Measurements from ENCODE around the gene TOP2A.
"Not testable (repeated sequence)": the region's sequence is repeated elsewhere in the genome, so short reads cannot be mapped to it uniquely, and the experiment has no call there.

The TOP2A gene

DNA sequence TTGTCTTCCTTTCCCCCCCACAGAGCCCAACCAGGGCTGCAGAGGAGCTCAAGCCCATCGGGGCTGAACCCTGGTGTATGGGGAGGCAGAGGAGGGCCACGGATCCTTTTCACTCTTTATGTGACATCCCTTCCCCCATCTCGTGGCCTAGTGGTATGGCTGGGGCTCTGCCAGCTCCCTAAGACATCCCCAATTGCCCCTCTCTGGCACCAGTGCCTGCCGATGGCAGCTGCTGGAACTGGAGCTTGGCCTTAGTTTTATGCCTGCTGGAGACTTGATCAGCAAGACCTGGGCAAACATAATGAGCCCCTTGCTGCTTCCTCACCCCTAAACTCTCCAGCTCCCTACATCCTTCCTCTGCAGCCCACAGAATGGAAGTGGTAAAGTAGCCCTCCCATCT, 8.0 kb upstream of the TOP2A start:
- DNase-seq, result no peak

DNA sequence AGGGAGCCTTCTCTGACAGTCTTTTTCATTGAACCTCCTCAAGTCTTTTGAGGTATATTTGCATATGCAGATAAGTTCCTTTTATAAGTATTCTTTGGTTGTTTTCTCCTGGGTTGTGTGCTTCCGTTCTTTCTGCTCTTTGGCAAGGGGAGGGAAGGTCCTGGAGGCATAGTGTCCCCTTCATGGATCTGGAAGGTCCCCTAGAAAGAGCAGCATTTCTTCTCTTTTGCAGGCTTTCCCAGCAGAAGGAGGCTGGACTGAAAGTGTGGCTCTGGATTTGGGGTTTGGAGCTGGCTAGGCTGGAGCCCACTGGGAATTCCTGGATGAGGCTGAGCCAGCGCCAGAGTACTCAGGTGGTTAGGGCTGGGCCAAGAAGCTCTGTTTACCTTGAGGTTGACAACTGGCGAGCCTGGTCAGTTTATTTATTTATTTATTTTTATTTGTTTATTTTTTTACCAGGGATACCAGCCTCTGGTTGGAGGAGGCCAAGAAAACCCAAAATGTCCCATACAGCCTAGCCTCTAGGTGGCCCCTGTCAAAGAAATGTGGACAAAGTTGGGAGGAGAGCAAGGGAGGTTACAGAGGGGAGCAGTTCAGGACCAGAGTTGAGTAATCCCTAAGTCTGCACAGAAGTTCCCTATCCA, 5.4 kb upstream of the TOP2A start:
- DNase-seq, result no peak

DNA sequence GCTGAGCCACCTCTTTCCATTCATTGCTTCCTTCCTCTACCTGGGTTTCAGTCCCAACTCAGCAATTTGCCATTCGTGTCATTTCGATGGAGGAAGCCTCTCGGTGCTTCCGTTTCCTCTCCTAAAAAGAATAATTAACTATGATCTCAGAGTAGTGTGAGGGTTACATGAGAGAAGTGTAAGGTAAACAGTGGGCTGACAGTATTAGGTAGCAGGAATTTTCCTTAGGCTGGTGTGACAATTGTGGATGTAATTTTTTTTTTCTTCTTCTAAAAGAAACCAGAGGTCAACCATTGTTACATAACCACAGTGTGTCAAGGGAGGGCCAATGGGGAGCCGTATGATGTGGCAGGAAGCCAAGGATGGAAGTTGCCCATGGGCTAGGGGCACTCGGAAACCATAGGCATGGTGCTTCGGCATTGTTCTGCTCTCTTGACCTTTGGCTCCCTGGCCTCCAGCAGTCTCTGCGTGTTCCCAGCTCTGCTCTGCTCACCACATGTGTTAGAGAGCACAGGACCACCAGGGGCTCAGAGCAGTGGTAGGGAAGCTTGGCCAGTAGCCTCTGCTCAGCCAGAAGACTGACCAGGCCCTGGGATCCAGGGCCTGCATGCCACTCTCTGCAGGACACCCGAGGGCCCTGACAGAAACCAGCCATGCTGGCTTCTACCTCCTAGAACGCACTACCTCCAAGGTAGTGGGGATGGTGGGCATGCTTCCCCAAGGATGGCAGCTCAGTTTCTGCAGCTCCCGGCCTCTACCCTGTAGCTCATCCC, 2.0 kb upstream of the TOP2A start:
- DNase-seq, result no peak

DNA sequence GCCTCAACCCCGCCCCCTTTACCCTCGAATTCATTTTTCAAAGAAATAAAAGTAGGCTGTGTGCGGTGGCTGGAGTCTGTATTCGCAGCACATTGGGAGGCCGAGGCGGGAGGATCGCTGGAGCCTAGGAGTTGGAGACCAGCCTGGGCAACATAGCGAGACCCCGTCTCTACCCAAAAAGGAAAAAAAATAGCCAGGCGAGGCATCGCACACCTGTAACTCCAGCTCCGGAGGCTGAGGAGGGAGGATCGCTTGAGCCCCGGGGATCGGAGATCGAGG, 671 bp upstream of the TOP2A start:
- no peak for DNase-seq

DNA sequence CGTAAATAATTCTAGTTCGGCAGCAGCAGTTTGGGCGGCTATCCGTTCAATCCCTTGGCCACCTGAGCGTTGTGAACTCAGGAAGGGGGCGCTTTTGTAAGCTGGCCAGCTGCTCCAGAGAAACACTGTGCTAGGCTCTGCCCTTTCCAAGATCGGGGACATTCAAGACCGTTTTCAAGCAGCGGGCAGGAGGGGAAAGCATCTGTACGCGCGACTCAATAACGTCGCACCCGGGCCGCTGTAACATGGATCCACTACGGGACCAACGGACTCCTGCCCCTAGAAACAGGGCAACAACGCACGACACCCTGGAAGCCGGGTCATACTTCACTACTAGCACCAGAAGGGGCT, 463 bp downstream of the TOP2A start:
- DNase-seq, result no peak

DNA sequence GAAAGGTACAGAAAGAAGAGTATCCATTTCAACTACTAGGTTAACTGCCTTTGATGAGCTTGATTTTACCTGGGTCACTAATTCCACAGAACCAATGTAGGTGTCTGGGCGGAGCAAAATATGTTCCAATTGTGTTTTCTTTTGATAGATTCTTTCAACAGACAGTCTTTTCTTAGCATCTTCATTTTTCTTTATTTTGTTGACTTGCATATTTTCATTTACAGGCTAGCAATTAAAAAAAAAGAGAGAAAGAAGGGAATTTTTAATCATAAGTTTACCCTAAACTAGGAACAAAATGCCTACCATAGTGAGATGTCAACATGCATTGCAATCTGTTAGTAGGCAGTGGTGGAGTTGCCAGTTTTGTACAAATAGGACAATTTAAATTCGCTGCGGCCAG, 1.0 kb downstream of the TOP2A start:
- no peak for DNase-seq

DNA sequence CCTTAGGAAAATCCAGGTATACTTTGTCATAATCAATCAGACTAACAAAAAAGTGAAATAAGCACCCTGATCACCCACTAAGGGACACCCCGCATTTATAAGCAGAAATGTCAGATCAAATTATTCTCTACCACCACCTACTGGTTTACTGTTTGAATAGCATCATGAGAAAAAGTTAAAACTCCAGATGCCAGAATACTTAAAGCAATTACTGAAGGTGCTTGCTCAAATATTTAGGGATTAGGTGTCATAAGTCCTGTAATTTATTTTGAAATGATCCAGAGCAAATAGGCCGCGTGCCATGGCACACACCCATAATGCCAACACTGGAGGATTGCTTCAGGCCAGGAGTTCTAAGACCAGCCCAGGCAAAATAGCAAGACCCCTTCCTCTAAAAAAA, 2.3 kb downstream of the TOP2A start:
- no peak for DNase-seq

DNA sequence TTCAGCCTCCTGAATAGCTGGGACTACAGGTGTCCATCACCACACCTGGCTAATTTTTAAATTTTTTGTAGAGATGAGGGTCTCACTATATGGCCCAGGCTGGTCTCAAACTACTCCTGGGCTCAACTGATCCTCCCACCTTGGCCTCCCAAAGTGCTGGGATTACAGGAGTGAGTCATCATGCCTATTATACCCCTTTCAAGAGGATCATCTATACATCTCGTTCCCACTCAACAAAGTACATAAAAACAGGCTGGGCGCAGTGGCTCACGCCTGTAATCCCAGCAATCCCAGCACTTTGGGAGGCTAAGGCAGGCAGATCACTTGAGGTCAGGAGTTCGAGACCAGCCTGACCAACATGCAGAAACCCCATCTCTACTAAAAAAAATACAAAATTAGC, 3.4 kb downstream of the TOP2A start:
- not testable (repeated sequence) for DNase-seq

DNA sequence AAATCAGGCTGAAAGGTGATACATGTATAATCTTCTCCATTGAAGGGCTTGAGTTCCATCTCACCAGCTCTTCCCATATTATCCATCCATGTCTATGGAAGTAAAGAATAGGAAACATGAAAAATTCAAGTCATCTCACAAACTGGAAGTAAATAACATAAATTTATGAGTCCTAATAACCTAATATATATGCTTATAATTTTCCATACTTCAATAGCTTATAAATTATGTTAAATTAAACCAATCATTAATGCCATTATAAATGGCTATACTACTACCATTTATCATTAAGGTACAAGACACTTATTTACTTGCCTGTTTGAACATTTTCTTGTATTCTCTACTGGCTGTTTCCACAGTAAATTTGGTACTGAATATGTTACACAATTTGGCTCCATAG, 4.8 kb downstream of the TOP2A start:
- DNase-seq, result no peak

DNA sequence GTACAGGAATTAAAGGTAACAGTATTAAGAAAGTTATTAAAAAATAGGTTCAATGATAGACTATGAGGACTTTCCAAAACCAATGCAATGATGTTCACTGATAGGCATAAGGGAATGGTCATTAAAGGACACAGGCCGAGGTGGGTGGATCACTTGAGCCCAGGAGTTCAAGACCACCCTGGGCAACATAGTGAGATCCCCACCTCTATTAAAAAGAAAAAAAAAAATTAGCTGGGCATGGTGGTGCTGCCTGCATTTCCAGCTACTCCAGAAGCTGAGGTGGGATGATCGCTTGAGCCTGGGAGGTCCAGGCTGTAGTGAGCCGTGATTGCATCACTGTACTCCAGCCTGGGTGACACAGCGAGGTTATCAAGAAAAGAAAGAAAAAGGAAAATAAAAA, 5.9 kb downstream of the TOP2A start:
- no peak for DNase-seq

DNA sequence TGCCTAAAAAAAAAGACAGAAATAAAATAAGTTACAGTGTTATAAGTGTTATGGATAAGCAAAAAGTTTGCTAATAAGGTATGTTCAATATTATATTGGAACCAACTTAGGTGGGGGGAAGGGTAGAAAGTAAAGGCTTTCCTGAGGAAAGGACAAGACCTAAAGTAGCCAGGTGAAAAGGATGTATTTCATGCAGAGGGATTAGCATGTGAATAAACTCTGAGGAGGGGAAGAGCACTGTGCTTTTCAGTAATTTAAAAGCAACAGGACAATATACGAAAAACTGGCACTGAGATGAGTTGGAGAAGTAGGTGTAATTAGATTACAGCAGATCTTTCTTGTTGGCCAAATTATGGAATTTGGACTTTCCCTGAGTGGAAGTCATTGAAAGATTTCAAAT, 7.6 kb downstream of the TOP2A start:
- DNase-seq, result no peak

DNA sequence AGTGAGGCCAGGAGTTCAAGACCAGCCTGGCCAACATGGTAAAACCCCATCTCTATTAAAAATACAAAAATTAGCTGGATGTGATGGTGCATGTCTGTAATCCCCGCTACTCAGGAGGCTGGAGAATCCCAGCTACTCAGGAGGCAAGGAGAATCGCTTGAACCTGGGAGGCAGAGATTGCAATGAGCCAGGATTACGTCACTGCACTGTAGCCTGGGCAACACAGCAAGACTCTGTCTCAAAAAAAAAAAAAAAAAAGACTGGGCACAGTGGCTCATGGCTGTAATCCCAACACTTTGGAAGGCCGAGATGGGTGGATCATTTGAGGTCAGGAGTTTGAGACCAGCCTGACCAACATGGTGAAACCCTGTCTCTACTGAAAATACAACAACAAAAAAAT, 8.2 kb downstream of the TOP2A start:
- DNase-seq, result not testable (repeated sequence)

DNA sequence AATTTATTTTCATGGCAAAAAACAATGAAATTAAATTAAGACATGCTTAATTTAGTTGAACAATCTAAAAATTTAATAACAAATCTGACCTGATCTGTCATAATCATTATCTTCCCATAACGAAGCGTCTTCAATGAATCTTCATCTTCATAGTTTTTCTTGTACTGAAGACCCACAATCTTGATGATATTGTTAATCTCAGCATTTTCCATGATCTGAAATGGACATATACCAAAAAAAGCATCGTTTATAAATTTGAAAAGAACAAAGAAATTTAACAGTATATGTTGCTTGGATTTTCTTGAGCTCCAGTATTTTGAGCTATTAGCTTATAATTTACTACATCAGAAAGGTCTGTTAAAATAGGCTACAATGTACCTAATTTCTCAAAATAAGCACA, 10.2 kb downstream of the TOP2A start:
- no peak for DNase-seq

DNA sequence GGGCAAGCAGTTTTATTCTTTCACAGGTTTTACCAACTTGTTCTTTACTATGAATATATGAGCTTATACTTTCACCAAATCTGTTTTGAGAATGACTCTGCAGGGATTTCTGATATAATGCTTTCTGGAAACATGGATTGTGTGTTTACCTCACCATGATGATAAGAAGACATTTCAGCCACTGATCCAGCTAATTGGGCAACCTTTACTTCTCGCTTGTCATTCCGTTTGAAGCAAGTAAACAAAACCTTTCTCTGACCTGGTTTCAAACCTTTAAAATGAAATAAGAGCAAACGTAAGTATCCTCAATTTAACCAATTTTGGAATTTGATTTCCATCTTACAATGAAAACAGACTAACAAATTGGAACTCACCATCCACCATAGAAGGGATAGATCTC, 13.7 kb downstream of the TOP2A start:
- no peak for DNase-seq

DNA sequence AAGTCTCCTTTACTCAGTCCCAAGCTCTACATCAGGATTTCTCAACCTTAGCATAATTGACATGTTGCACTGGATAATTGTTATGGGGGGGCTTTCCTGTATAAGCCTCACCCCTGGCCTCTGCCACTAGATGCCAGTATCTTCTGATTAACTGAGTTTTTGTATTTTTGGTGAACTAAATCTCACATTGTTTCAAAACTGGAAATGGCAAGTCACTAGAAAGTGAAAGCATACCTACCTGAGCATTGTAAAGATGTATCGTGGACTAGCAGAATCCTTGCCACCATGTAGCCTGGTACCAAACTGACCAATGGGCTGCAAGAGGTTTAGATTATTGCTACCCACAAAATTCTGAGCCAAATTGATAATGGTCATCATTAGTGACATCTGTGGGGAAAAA, 15.0 kb downstream of the TOP2A start:
- no peak for DNase-seq

DNA sequence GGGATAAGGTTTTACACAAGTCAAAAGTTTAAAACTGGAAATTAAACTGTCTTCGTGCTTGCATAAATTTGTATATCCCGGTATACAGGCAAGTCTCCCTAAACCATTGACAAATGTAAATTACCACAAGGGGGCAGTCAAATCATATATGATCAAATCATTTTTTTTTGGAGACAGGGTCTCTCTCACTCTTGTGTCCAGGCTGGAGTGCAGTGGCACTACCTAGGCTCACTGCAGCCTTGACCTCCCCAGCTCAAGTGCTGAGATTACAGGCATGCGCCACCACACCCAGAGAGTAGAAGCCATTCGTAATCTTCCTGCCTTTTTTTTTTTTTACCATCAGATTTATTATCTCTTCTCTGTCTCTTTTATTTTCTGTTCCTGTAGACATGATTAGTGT, 18.5 kb downstream of the TOP2A start:
- no peak for DNase-seq

DNA sequence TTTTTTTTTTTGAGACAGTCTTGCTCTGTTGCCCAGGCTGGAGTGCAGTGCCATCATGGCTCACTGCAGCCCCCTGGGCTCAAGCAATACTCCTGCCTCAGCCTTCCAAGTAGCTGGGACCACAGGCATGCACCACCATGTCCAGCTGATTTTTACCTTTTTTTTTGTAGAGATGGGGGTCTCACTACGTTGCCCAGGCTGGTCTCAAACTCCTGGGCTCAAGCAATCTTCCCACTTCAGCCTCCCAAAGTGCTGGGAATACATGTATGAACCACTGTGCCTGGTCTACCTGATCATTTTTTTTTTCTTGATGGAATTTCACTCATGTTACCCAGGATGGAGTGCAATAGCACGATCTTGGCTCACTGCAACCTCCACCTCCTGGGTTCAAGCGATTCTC, 31.1 kb downstream of the TOP2A start:
- DNase-seq, result not testable (repeated sequence)

DNA sequence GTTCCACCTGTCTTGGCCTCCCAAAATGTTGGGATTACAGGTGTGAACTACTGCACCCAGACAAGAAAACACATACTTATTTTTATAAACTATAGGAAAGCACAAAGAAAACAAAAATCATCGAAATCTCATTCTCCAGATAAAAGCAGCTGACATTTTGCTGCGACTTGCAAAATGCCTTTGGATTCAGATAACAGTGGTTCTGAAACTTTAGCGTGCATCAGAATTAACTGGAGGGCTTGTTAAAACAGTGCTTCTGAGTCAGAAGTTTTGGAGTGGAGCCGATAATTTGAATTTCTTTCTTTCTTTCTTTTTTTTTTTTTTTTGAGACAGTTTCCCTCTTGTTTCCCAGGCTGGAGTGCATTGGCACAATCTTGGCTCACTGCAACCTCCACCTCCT, 35.4 kb downstream of the TOP2A start:
- no peak for DNase-seq

DNA sequence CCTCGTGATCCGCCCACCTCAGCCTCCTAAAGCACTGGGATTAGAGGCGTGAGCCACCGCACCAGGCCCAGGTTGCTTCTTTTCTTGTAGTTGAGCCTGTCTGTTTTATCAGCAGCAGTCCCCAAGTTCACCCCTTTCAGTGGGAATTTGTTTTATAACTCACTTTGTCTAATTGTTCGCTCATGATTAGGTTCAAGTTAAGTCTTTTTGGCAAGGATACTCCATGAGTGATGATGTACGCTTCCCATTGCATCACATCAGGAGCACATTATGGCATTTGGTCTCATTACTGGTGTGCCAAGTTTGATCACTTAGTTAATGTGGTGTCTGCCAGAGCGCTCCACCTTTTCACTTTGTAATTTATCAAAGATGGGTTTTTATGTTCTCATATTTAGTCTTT, 38.7 kb downstream of the TOP2A start:
- no peak for DNase-seq

DNA sequence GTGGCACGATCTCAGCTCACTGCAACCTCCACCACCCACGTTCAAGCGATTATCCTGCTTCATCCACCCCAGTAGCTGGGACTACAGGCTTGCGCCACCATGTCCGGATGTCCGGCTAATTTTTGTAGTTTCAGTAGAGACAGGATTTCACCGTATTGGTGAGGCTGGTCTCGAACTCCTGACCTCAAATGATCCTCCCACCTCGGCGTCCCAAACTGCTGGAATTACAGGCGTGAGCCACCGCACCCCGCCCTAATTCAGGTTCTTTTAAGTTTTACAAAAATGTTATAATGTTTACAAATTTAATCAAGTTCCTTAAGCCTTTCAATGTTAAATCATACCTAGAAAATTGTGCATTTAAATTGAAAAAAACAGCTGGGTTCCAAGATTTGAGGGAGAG, 39.9 kb downstream of the TOP2A start:
- no peak for DNase-seq

DNA sequence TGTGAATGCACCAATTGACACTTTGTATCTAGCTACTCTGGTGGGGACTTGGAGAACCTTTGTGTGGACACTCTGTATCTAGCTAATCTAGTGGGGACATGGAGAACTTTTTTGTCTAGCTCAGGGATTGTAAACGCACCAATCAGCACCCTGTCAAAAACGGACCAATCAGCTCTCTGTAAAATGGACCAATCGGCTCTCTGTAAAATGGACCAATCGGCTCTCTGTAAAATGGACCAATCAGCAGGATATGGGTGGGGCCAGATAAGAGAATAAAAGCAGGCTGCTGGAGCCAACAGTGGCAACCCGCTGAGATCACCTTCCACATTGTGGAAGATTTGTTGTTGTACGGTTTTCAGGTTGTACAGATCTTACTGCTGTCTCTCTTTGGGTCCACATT, 41.2 kb downstream of the TOP2A start:
- DNase-seq, result not testable (repeated sequence)

DNA sequence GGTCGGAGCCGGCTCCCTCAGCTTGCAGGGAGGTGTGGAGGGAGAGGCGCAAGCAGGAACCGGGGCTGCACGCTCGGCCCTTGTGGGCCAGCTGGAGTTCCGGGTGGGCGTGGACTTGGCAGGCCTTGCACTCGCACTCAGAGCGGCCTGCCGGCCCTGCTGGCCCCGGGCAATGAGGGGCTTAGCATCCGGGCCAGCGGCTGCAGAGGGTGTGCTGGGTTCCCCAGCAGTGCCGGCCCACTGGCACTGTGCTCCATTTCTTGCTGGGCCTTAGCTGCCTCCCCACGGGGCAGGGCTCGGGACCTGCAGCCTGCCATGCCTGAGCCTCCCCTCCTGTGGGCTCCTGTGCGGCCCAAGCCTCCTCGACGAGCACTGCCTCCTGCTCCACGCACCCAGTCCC, 41.9 kb downstream of the TOP2A start:
- not testable (repeated sequence) for DNase-seq

DNA sequence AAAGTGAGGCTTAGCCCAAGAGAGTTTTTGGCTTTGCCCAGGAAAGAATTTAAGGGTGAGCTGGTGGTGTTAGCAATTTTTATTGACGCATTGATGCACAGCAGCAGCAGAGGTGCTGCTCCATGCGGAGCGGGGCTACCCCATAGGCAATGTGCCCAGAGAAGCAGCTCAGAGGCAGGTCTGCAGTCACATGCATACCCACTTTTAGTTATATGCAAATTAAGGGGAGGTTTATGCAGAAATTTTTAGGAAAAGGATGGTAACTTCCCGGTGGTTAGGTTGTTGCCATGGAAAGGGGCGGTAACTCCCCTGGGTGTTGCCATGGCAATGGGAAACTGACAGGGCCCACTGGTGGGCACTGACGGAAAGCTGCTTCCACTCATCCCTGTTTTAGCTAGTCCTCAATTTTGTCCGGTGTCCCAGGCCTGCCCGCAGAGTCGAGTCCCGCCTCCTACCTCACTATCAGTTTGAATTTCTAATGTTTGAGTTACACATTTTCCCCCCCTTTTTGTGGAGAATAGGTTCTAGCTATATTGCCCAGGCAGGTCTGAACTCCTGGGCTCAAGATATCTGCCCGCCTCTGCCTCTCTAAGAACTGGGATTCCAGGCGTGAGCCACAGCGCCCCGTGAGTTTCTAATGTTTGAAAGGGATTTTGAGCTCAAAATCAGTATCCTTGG, 42.7 kb downstream of the TOP2A start:
- no peak for DNase-seq

DNA sequence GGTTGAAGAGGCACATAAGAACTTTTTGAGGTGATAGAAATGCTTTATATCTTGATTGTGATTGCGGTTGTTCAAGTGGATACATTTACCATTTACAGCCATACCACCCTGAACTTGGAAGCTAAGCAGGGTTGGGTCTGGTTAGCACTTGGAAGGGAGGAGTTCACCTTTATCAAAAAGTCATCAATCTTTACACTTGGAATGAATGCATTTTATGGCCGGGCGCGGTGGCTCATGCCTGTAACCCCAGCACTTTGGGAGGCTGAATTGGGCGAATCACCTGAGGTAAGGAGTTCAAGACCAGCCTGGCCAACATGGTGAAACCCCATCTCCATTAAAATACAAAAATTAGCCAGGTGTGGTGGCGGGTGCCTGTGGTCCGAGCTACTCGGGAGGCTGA, 43.7 kb downstream of the TOP2A start:
- no peak for DNase-seq

DNA sequence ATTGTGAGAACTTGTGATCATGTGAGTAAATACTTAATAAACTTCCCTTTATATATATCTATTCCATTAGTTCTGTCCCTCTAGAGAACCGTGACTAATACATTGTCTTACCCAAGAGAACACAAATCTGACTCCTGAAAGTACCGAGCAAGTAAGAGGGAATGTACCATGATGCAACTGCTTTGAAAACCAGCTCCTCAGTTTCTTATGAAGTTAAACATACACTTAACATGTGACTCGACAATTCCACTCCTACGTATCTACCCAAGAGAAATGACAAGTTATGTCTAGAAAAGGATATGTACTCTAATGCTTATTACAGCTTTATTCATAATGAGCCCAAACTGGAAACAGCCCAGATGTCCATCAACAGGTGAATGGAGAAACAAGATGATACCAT, 44.4 kb downstream of the TOP2A start:
- DNase-seq, result no peak
